Upper lobe of left lung (tissue), 4 donors: ENCODE results near the gene FMN2.

Source experiments
- CTCF ChIP-seq, 6 experiments: fragments of 450-650 bp in 4 of 6; fragments of 200-600 bp in 2 of 6; sonication (generic) in 2 of 6; IDR thresholded peaks; one replicate each; pipeline ENCODE4 v1.5.1; 2016 to 2019; ENCODE audit warnings: antibody characterized with exemption in 6 of 6
- POLR2AphosphoS5 ChIP-seq, 2 donors: sonication (generic); formaldehyde crosslinking; IDR thresholded peaks; one replicate each; pipeline ENCODE4 v1.5.1; 2017; ENCODE audit warnings: antibody characterized with exemption in 2 of 2

- TF ChIP-seq CTCF (IDR thresholded peaks at IDR 0.05) (no peak), POLR2AphosphoS5 (IDR thresholded peaks at IDR 0.05) (no peak)
Observed at GRCh38 chr1:240352769-240353168, 261.1 kb downstream of the FMN2 start.
